Natural killer cell (primary cell): ENCODE data around the gene TSSK6. TPM values are rescaled to one million over a fixed set of nuclear protein-coding genes. Genes with fewer than 3 reads are reported as not detected.

ENCODE experiments used
- ATAC-seq, 3 donors: fragments of 150-1000 bp in 2 of 3; fragments of 200-7000 bp in 1 of 3; cut with Tn5 transposase; 1 replicate in 1 of 3; 2 replicates in 2 of 3; pipeline ENCODE4 v1.10.0; 2021; ENCODE audit warnings: mild to moderate bottlenecking in 2 of 3, moderate library complexity in 2 of 3
- DNase-seq, 2 donors: peaks; one replicate each; pipeline versions ENCODE4 v3.0.0 to v3.0.0-alpha.2; 2013 to 2021; ENCODE audit warnings: mixed read lengths in 1 of 2
- H3K27ac ChIP-seq: one replicate; pipeline ENCODE4 v1.5.1; 2013; ENCODE audit warnings: mild to moderate bottlenecking, low read length
- H3K27me3 ChIP-seq: one replicate; pipeline ENCODE4 v1.6.1; 2013; ENCODE audit warnings: low read length; ENCODE audit not compliant: control insufficient read depth, insufficient read depth
- H3K36me3 ChIP-seq: one replicate; pipeline ENCODE4 v1.6.1; 2013; ENCODE audit warnings: low read length; ENCODE audit not compliant: control insufficient read depth, insufficient read depth
- H3K4me1 ChIP-seq: one replicate; pipeline ENCODE4 v1.6.1; 2013; ENCODE audit warnings: low read length; ENCODE audit not compliant: control insufficient read depth, insufficient read depth
- H3K4me3 ChIP-seq: one replicate; pipeline ENCODE4 v1.5.1; 2013; ENCODE audit warnings: low read length
- H3K9me3 ChIP-seq: one replicate; pipeline ENCODE4 v1.6.1; 2013; ENCODE audit warnings: low read length; ENCODE audit not compliant: control insufficient read depth, insufficient read depth
- H3K27ac Mint-ChIP-seq, 2 donors: one replicate each; pipeline ENCODE4 v1.8.0; 2022; ENCODE audit warnings: mild to moderate bottlenecking in 2 of 2, mixed read lengths in 2 of 2, moderate library complexity in 1 of 2
- H3K27me3 Mint-ChIP-seq, 2 donors: one replicate each; pipeline ENCODE4 v1.8.0; 2022; ENCODE audit warnings: low read depth in 2 of 2, mixed read lengths in 2 of 2
- H3K36me3 Mint-ChIP-seq: one replicate; pipeline ENCODE4 v1.8.0; 2022; ENCODE audit warnings: mixed read lengths
- H3K4me1 Mint-ChIP-seq, 2 donors: one replicate each; pipeline ENCODE4 v1.8.0; 2022; ENCODE audit warnings: mixed read lengths in 2 of 2
- H3K4me3 Mint-ChIP-seq: one replicate; pipeline ENCODE4 v1.8.0; 2022; ENCODE audit warnings: mild to moderate bottlenecking, moderate library complexity, mixed read lengths
- H3K9me3 Mint-ChIP-seq, 2 donors: one replicate each; pipeline ENCODE4 v1.8.0; 2022; ENCODE audit warnings: mixed read lengths in 2 of 2
- CTCF ChIP-seq: fragments of 200-600 bp; IDR thresholded peaks from one replicate; pipeline ENCODE4 v1.8.0; 2022; ENCODE audit warnings: antibody characterized with exemption
- WGBS: methylation state at CpG from one replicate; pipeline ENCODE4 v1.1.7; 2013; ENCODE audit warnings: missing lambda C conversion rate; ENCODE audit not compliant: insufficient coverage; 5-methylcytosine and 5-hydroxymethylcytosine counted together
- intact Hi-C: fragments of 100-400 bp; cut with micrococcal nuclease; formaldehyde crosslinking; loops from one replicate; pipeline ENCODE4 v1.14.2; 2022
- total RNA-seq, 4 donors: library from RNA; stranded (reverse); fragments of 120-200 nt in 1 of 4; gene quantifications; one replicate each; pipeline versions ENCODE4 v1.2.3 to v1.2.4, GENCODE V29; 2013 to 2022

The TSSK6 gene
- total RNA-seq, 3 donors from 2014 or later (not counting 1 experiment from before 2014, with no cell fraction given), result 2.2 to 2.5 (median 2.3) TPM

GRCh38 chr19:19549804-19550464 is 34.6 kb upstream of the TSSK6 start:
- H3K27me3 ChIP-seq, result no peaks in the 10 kb centered on the region
- no peaks in the 10 kb centered on the region for H3K36me3 Mint-ChIP-seq
- 80% methylated on average over 23 of the region's 23 CpGs for WGBS
- intact Hi-C loops, result no loop called here
- DNase-seq (no peak), ATAC-seq (no peak)
- TF ChIP-seq CTCF, result no peak
- H3K9me3 ChIP-seq, result no peaks in the 10 kb centered on the region
- H3K4me3 ChIP-seq, result no peak overlapping the region
- H3K27ac Mint-ChIP-seq, result no peak overlapping the region
- no peaks in the 10 kb centered on the region for H3K9me3 Mint-ChIP-seq
- H3K36me3 ChIP-seq, result no peaks in the 10 kb centered on the region
- no peaks in the 10 kb centered on the region for H3K4me1 Mint-ChIP-seq
- no peak overlapping the region for H3K4me3 Mint-ChIP-seq
- H3K27me3 Mint-ChIP-seq, result peaks cover 0 to 4% of the 10 kb centered on the region in 2 donors
- H3K4me1 ChIP-seq, result peaks cover 6% of the 10 kb centered on the region
- no peak overlapping the region for H3K27ac ChIP-seq

GRCh38 chr19:19548915-19549759 is 33.8 kb upstream of the TSSK6 start:
- no peak for ATAC-seq
- Mint-ChIP-seq H3K9me3 (no peaks in the 10 kb centered on the region), H3K27ac (no peak overlapping the region), H3K4me3 (no peak overlapping the region), H3K27me3 (peaks cover 0 to 4% of the 10 kb centered on the region in 2 donors), H3K36me3 (no peaks in the 10 kb centered on the region), H3K4me1 (no peaks in the 10 kb centered on the region)
- Histone ChIP-seq H3K27ac (no peak overlapping the region), H3K9me3 (no peaks in the 10 kb centered on the region), H3K36me3 (no peaks in the 10 kb centered on the region), H3K27me3 (no peaks in the 10 kb centered on the region), H3K4me1 (no peaks in the 10 kb centered on the region), H3K4me3 (no peak overlapping the region)
- no peak for TF ChIP-seq CTCF
- no peak for DNase-seq
- 57% methylated on average over 13 of the region's 13 CpGs for WGBS
- intact Hi-C loops, result no loop called here

- no peak for TF ChIP-seq CTCF
- H3K9me3 ChIP-seq, result no peaks in the 10 kb centered on the region
- Mint-ChIP-seq H3K27ac (no peak overlapping the region), H3K4me3 (no peak overlapping the region), H3K27me3 (peaks cover 0 to 4% of the 10 kb centered on the region in 2 donors), H3K36me3 (no peaks in the 10 kb centered on the region), H3K9me3 (no peaks in the 10 kb centered on the region), H3K4me1 (no peaks in the 10 kb centered on the region)
- ATAC-seq (no peak), DNase-seq (no peak)
- no peaks in the 10 kb centered on the region for H3K4me1 ChIP-seq
- no peaks in the 10 kb centered on the region for H3K36me3 ChIP-seq
- H3K27me3 ChIP-seq, result no peaks in the 10 kb centered on the region
- no peak overlapping the region for H3K4me3 ChIP-seq
- intact Hi-C loops, result no loop called here
- no peak overlapping the region for H3K27ac ChIP-seq
- 85% methylated on average over 15 of the region's 15 CpGs for WGBS
Observed at GRCh38 chr19:19547674-19548336, 32.5 kb upstream of the TSSK6 start.
